Measurements from ENCODE around the gene CEP112.
"Not testable (repeated sequence)": the region's sequence is repeated elsewhere in the genome, so short reads cannot be mapped to it uniquely, and the experiment has no call there.

CEP112 gene

GRCh38 chr17:66089764-66090163, 102.2 kb downstream of the CEP112 start:
- Mint-ChIP-seq H3K4me1 (no peaks in the 10 kb centered on the region), H3K9me3 (peaks cover 45% of the 10 kb centered on the region), H3K27me3 (ENCODE audit: low read depth) (no peaks in the 10 kb centered on the region), H3K4me3 (no peak overlapping the region), H3K36me3 (ENCODE audit: low read depth) (peaks cover 64% of the 10 kb centered on the region), H3K27ac (no peak overlapping the region)
- TF ChIP-seq, protein P1, sequence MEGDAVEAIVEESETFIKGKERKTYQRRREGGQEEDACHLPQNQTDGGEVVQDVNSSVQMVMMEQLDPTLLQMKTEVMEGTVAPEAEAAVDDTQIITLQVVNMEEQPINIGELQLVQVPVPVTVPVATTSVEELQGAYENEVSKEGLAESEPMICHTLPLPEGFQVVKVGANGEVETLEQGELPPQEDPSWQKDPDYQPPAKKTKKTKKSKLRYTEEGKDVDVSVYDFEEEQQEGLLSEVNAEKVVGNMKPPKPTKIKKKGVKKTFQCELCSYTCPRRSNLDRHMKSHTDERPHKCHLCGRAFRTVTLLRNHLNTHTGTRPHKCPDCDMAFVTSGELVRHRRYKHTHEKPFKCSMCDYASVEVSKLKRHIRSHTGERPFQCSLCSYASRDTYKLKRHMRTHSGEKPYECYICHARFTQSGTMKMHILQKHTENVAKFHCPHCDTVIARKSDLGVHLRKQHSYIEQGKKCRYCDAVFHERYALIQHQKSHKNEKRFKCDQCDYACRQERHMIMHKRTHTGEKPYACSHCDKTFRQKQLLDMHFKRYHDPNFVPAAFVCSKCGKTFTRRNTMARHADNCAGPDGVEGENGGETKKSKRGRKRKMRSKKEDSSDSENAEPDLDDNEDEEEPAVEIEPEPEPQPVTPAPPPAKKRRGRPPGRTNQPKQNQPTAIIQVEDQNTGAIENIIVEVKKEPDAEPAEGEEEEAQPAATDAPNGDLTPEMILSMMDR (IDR thresholded peaks at IDR 0.05; ENCODE audit: unreplicated experiment in 3 of 3) = no peak

DNA sequence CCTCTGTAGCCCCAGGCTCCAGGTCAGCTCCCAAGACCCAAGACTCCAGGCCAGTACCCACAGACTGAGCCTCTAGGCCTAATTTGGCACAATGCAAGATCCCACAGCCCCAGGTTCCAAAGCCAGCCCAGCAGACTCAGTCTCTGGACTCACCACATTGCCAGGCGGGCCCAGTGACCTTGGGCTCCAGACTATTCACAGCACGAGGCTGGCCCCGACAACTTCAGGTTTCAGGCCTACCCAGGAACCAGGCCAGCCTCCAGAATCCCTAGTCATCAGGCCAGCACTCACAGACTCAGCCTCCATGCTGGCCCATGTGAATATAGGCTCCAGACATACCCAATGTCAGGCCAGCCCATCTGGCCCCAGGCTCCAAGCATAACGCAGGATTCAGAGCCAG, 103.8 kb downstream of the CEP112 start:
- H3K4me3 Mint-ChIP-seq = no peak overlapping the region
- H3K27ac Mint-ChIP-seq = no peak overlapping the region
- peaks cover 66% of the 10 kb centered on the region for H3K36me3 Mint-ChIP-seq (ENCODE audit: low read depth)
- H3K9me3 Mint-ChIP-seq = peaks cover 39% of the 10 kb centered on the region
- H3K27me3 Mint-ChIP-seq (ENCODE audit: low read depth) = no peaks in the 10 kb centered on the region
- H3K4me1 Mint-ChIP-seq = no peaks in the 10 kb centered on the region
- TF ChIP-seq, protein P1 (IDR thresholded peaks at IDR 0.05; ENCODE audit: unreplicated experiment in 3 of 3) = no peak

GRCh38 chr17:66087073-66087472, 104.9 kb downstream of the CEP112 start:
- Mint-ChIP-seq H3K27ac (no peak overlapping the region), H3K4me1 (no peaks in the 10 kb centered on the region), H3K9me3 (peaks cover 36% of the 10 kb centered on the region), H3K36me3 (ENCODE audit: low read depth) (peaks cover 62% of the 10 kb centered on the region), H3K27me3 (ENCODE audit: low read depth) (no peaks in the 10 kb centered on the region), H3K4me3 (no peak overlapping the region)
- TF ChIP-seq, protein P1 (IDR thresholded peaks at IDR 0.05; ENCODE audit: unreplicated experiment in 3 of 3) = no peak

- no peaks in the 10 kb centered on the region for H3K4me1 Mint-ChIP-seq
- no peak overlapping the region for H3K27ac Mint-ChIP-seq
- TF ChIP-seq, protein P1 (IDR thresholded peaks at IDR 0.05; ENCODE audit: unreplicated experiment in 3 of 3) = no peak
- peaks cover 22% of the 10 kb centered on the region for H3K9me3 Mint-ChIP-seq
- no peak overlapping the region for H3K4me3 Mint-ChIP-seq
- H3K27me3 Mint-ChIP-seq (ENCODE audit: low read depth) = no peaks in the 10 kb centered on the region
- peaks cover 61% of the 10 kb centered on the region for H3K36me3 Mint-ChIP-seq (ENCODE audit: low read depth)
Measured at GRCh38 chr17:66085221-66085620, 106.7 kb downstream of the CEP112 start.

- Mint-ChIP-seq H3K9me3 (peaks cover 25% of the 10 kb centered on the region), H3K36me3 (ENCODE audit: low read depth) (peaks cover 75% of the 10 kb centered on the region)
- H3K4me3 Mint-ChIP-seq; H3K27ac Mint-ChIP-seq; H3K27me3 Mint-ChIP-seq (ENCODE audit: low read depth); H3K4me1 Mint-ChIP-seq: not testable (repeated sequence)
Measured at GRCh38 chr17:66080670-66081069, 111.3 kb downstream of the CEP112 start.

- peaks cover 24% of the 10 kb centered on the region for H3K9me3 Mint-ChIP-seq
Measured at GRCh38 chr17:66076546-66077190, 115.3 kb downstream of the CEP112 start.

More at GRCh38 chr17:66076546-66077190, 115.3 kb downstream of the CEP112 start:
- H3K4me1 Mint-ChIP-seq = no peaks in the 10 kb centered on the region
- no peak overlapping the region for H3K27ac Mint-ChIP-seq
- TF ChIP-seq, protein P1 (IDR thresholded peaks at IDR 0.05; ENCODE audit: unreplicated experiment in 3 of 3) = no peak
- H3K27me3 Mint-ChIP-seq (ENCODE audit: low read depth) = no peaks in the 10 kb centered on the region
- peaks cover 69% of the 10 kb centered on the region for H3K36me3 Mint-ChIP-seq (ENCODE audit: low read depth)
- no peak overlapping the region for H3K4me3 Mint-ChIP-seq
